Smooth muscle cell (in vitro differentiated cells): ENCODE results near the gene ZDHHC21. TPM values are rescaled to one million over a fixed set of nuclear protein-coding genes. Genes with fewer than 3 reads are reported as not detected.
A peak's percentile ranks its signal among the peaks of the same experiment; 100 is the strongest.

Experiments
- DNase-seq: peaks from one replicate; lab custom pipeline; 2025; ENCODE audit not compliant: unreplicated experiment; lab: John Stamatoyannopoulos, UW
- H2AFZ ChIP-seq: fragments of 200-600 bp; sonication (generic); 2 replicates; pipeline ENCODE4 v1.6.0; 2016; ENCODE audit warnings: antibody characterized with exemption, low read depth, mild to moderate bottlenecking
- H3F3A ChIP-seq: fragments of 200-600 bp; sonication (generic); 2 replicates; pipeline ENCODE4 v1.6.0; 2017; ENCODE audit warnings: antibody characterized with exemption, low read depth
- H3K27ac ChIP-seq: fragments of 200-600 bp; sonication (generic); 2 replicates; pipeline ENCODE4 v1.5.1; 2016; ENCODE audit warnings: low read depth, mild to moderate bottlenecking
- H3K27me3 ChIP-seq: fragments of 200-600 bp; sonication (generic); 2 replicates; pipeline ENCODE4 v1.6.1; 2016; ENCODE audit warnings: low read depth, mild to moderate bottlenecking
- H3K36me3 ChIP-seq: fragments of 200-600 bp; sonication (generic); 2 replicates; pipeline ENCODE4 v1.5.1; 2016; ENCODE audit warnings: low read depth
- H3K4me1 ChIP-seq: fragments of 200-600 bp; sonication (generic); 2 replicates; pipeline ENCODE4 v1.5.1; 2016; ENCODE audit warnings: low read depth
- H3K4me2 ChIP-seq: fragments of 200-600 bp; sonication (generic); 2 replicates; pipeline ENCODE4 v1.6.0; 2016; ENCODE audit warnings: mild to moderate bottlenecking
- H3K4me3 ChIP-seq: fragments of 200-600 bp; sonication (generic); 2 replicates; pipeline ENCODE4 v1.5.1; 2016; ENCODE audit warnings: mild to moderate bottlenecking
- H3K79me2 ChIP-seq: fragments of 200-600 bp; sonication (generic); 2 replicates; pipeline ENCODE4 v1.6.0; 2016; ENCODE audit warnings: low read depth, mild to moderate bottlenecking
- H3K9ac ChIP-seq: fragments of 200-600 bp; sonication (generic); 2 replicates; pipeline ENCODE4 v1.6.0; 2016; ENCODE audit warnings: low read depth
- H3K9me3 ChIP-seq: fragments of 200-600 bp; sonication (generic); replicated peaks from 2 replicates; pipeline ENCODE4 v1.5.1; 2016; ENCODE audit warnings: low read depth
- H4K20me1 ChIP-seq: fragments of 200-600 bp; sonication (generic); 2 replicates; pipeline ENCODE4 v1.6.0; 2016; ENCODE audit warnings: low read depth
- WGBS: methylation state at CpG from one replicate; pipeline ENCODE4 v1.1.7; 2016; ENCODE audit warnings: low lambda C conversion rate; 5-methylcytosine and 5-hydroxymethylcytosine counted together
- polyA plus RNA-seq: library from polyadenylated mRNA; unstranded; fragments of >200 nt; fragmentation: Nextera tagmentation; extraction: Ambion mirVana; gene quantifications from 2 replicates; pipeline ENCODE4 v1.2.1, GENCODE V29; 2016
- total RNA-seq: library from RNA; depleted of rRNA; stranded (reverse); fragments of >200 nt; gene quantifications from 2 replicates; pipeline ENCODE4 v1.2.3, GENCODE V29; 2014
- TF ChIP-seq, protein P1 (sequence below): fragments of 200-600 bp; sonication (generic); IDR thresholded peaks from 2 replicates; pipeline ENCODE4 v1.5.1; 2017; ENCODE audit warnings: borderline replicate concordance, mild to moderate bottlenecking, antibody characterized with exemption; ENCODE audit not compliant: insufficient read depth, poor library complexity, severe bottlenecking

Gene ZDHHC21
- total and polyA plus RNA-seq, 2 experiments from 2014 or later = 1.3 to 9.0 TPM

DNA sequence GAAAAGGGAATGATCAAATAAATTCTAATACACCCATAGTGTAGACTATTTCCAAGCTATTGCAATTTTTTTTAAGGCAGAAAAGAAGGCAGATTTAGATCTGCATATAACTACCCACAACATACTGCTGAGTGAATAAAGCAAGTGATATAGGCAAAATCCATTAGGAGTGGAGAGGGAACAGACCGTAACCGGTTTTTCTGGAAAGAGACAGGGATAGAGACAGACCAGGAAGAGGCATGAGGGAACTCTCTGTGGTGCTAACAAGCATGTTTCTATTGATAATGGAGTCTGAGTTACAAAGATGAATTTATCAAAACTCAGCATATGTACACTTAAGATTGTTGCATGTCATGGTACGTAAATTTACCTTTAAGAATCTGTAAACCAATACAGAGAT lies 14.5 kb downstream of the ZDHHC21 start:
- Histone ChIP-seq H3F3A (no peaks in the 10 kb centered on the region), H3K4me2 (no peak overlapping the region), H2AFZ (no peak overlapping the region), H3K36me3 (no peaks in the 10 kb centered on the region), H4K20me1 (no peaks in the 10 kb centered on the region), H3K27me3 (no peaks in the 10 kb centered on the region), H3K9me3 (no peaks in the 10 kb centered on the region), H3K4me3 (no peak overlapping the region), H3K79me2 (peaks cover 4% of the 10 kb centered on the region), H3K27ac (peak overlapping the region; percentile 39), H3K9ac (no peak overlapping the region), H3K4me1 (no peaks in the 10 kb centered on the region)
- WGBS = 71% methylated on average over 3 of the region's 3 CpGs
- TF ChIP-seq, protein P1, sequence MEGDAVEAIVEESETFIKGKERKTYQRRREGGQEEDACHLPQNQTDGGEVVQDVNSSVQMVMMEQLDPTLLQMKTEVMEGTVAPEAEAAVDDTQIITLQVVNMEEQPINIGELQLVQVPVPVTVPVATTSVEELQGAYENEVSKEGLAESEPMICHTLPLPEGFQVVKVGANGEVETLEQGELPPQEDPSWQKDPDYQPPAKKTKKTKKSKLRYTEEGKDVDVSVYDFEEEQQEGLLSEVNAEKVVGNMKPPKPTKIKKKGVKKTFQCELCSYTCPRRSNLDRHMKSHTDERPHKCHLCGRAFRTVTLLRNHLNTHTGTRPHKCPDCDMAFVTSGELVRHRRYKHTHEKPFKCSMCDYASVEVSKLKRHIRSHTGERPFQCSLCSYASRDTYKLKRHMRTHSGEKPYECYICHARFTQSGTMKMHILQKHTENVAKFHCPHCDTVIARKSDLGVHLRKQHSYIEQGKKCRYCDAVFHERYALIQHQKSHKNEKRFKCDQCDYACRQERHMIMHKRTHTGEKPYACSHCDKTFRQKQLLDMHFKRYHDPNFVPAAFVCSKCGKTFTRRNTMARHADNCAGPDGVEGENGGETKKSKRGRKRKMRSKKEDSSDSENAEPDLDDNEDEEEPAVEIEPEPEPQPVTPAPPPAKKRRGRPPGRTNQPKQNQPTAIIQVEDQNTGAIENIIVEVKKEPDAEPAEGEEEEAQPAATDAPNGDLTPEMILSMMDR = no peak
- no peak for DNase-seq

- Histone ChIP-seq H3F3A (no peaks in the 10 kb centered on the region), H4K20me1 (no peaks in the 10 kb centered on the region), H3K9me3 (no peaks in the 10 kb centered on the region), H3K27me3 (no peaks in the 10 kb centered on the region), H3K36me3 (no peaks in the 10 kb centered on the region), H3K4me3 (no peak overlapping the region), H3K27ac (peak overlapping the region; percentile 39), H3K4me1 (no peaks in the 10 kb centered on the region), H3K4me2 (no peak overlapping the region), H2AFZ (no peak overlapping the region), H3K79me2 (peaks cover 4% of the 10 kb centered on the region), H3K9ac (no peak overlapping the region)
- 73% methylated on average over 6 of the region's 6 CpGs for WGBS
- DNase-seq = no peak
- TF ChIP-seq, protein P1 = no peak
Observed at GRCh38 chr9:14677872-14678271, 15.4 kb downstream of the ZDHHC21 start.

DNA sequence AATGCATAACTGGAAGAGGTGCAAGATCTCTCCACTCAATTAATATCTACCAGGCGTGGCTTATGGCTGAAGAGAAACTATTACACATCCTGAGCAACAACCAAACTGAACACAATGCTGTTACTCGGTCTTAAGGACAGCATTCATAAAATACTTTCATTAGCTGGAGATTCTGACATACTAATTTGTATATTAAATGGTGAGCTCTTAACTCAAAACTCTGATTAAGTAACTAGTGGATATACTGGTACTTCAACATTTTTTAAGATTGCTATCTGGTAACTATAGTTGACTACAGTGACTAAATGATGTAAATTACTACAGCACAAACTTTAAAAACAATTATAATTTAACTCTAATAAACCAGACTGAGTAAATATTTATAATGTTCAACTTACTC lies 15.8 kb downstream of the ZDHHC21 start:
- H3K4me3 ChIP-seq = no peak overlapping the region
- H4K20me1 ChIP-seq = no peaks in the 10 kb centered on the region
- H3K36me3 ChIP-seq = no peaks in the 10 kb centered on the region
- no peak for DNase-seq
- peak overlapping the region; percentile 39 for H3K27ac ChIP-seq
- no peaks in the 10 kb centered on the region for H3K4me1 ChIP-seq
- H3F3A ChIP-seq = no peaks in the 10 kb centered on the region
- no peaks in the 10 kb centered on the region for H3K27me3 ChIP-seq
- WGBS = 87% methylated on average over 2 of the region's 2 CpGs
- H3K9me3 ChIP-seq = no peaks in the 10 kb centered on the region
- TF ChIP-seq, protein P1 = no peak
- H3K4me2 ChIP-seq = no peak overlapping the region
- H2AFZ ChIP-seq = no peak overlapping the region
- peaks cover 4% of the 10 kb centered on the region for H3K79me2 ChIP-seq
- H3K9ac ChIP-seq = no peak overlapping the region

DNA sequence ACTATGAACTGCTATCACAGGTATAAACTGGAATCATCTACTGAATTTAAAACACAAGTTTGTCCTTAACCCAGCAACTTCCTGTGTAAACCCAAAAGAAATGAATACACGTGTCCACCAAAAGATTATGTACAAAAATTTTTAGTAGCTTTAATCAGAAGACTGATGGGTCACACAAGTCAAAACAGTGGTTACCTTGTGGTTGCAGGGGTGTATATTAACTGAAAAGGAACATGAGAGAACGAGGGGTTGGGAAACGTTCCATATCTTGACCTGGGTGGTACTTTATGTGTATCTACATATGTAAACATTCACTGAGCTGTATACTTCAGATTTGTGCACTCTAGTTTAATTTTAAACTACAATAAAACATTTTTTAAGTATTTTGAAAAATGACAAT lies 18.6 kb downstream of the ZDHHC21 start:
- DNase-seq = no peak
- TF ChIP-seq, protein P1 = no peak
- 88% methylated on average over 3 of the region's 3 CpGs for WGBS
- Histone ChIP-seq H3K4me1 (no peaks in the 10 kb centered on the region), H3K4me2 (no peak overlapping the region), H4K20me1 (no peaks in the 10 kb centered on the region), H3F3A (no peaks in the 10 kb centered on the region), H3K36me3 (no peaks in the 10 kb centered on the region), H3K4me3 (no peak overlapping the region), H3K27ac (no peak overlapping the region), H3K79me2 (no peaks in the 10 kb centered on the region), H3K9me3 (no peaks in the 10 kb centered on the region), H2AFZ (no peak overlapping the region), H3K27me3 (no peaks in the 10 kb centered on the region), H3K9ac (no peak overlapping the region)
